Measurements from ENCODE around the gene NFXL1.
A peak's percentile ranks its signal among the peaks of the same experiment; 100 is the strongest.
"Not testable (repeated sequence)": the region's sequence is repeated elsewhere in the genome, so short reads cannot be mapped to it uniquely, and the experiment has no call there.

Gene NFXL1

GRCh38 chr4:47914220-47914925 is at the start of gene NFXL1:
NFXL1 (minus strand) TSS chr4:47914583; CDS start chr4:47914203, 380 bp downstream.
- DNase-seq: peak; percentile 72

GRCh38 chr4:47954677-47955076 is 40.3 kb upstream of the NFXL1 start:
- DNase-seq: no peak

- no peak for DNase-seq
Measured at GRCh38 chr4:47954245-47954644, 39.9 kb upstream of the NFXL1 start.

GRCh38 chr4:47945930-47946726 is 31.7 kb upstream of the NFXL1 start:
- DNase-seq: no peak

GRCh38 chr4:47942081-47942819 is 27.9 kb upstream of the NFXL1 start:
- DNase-seq: no peak

- no peak for DNase-seq
Measured at GRCh38 chr4:47939456-47939855, 25.1 kb upstream of the NFXL1 start.

- DNase-seq: no peak
Measured at GRCh38 chr4:47936336-47936735, 22.0 kb upstream of the NFXL1 start.

GRCh38 chr4:47933840-47934239 is 19.5 kb upstream of the NFXL1 start:
- DNase-seq: peak; percentile 6

GRCh38 chr4:47930971-47931804 is 16.8 kb upstream of the NFXL1 start:
- DNase-seq: no peak

GRCh38 chr4:47929682-47930201 is 15.4 kb upstream of the NFXL1 start:
- no peak for DNase-seq

GRCh38 chr4:47926667-47927258 is 12.4 kb upstream of the NFXL1 start:
- peak; percentile 27 for DNase-seq

- DNase-seq: not testable (repeated sequence)
Measured at GRCh38 chr4:47923261-47923608, 8.9 kb upstream of the NFXL1 start.

- DNase-seq: not testable (repeated sequence)
Measured at GRCh38 chr4:47922436-47923260, 8.3 kb upstream of the NFXL1 start.

GRCh38 chr4:47917163-47917562 is 2.8 kb upstream of the NFXL1 start:
- not testable (repeated sequence) for DNase-seq

GRCh38 chr4:47915378-47915777 is 995 bp upstream of the NFXL1 start:
- no peak for DNase-seq

- no peak for DNase-seq
Measured at GRCh38 chr4:47914926-47915237, 499 bp upstream of the NFXL1 start.

- DNase-seq: no peak
Measured at GRCh38 chr4:47913861-47914219, 543 bp downstream of the NFXL1 start.

- no peak for DNase-seq
Measured at GRCh38 chr4:47913330-47913729, 1.1 kb downstream of the NFXL1 start.

GRCh38 chr4:47907089-47907646 is 7.2 kb downstream of the NFXL1 start:
- DNase-seq: no peak

- no peak for DNase-seq
Measured at GRCh38 chr4:47899639-47900038, 14.7 kb downstream of the NFXL1 start.

- DNase-seq: no peak
Measured at GRCh38 chr4:47891928-47892327, 22.5 kb downstream of the NFXL1 start.

Measured in NCI-H2029 treated with DMSO at 0.1 percent for 48 hours (cell line).